Gastrocnemius medialis (tissue), 4 donors: ENCODE results near the gene DEPDC1B. TPM values are rescaled to one million over a fixed set of nuclear protein-coding genes. Genes with fewer than 3 reads are reported as not detected.

Experiments
- ATAC-seq, 2 donors: fragments of 150-250 bp; one replicate each; pipeline ENCODE4 v1.9.1; 2016
- DNase-seq, 2 donors: peaks; one replicate each; pipeline ENCODE4 v3.0.0-alpha.2; 2019
- H3K27ac ChIP-seq, 4 donors: fragments of 200-600 bp; sonication (generic); 1 replicate in 1 of 4; 2 replicates in 3 of 4; pipeline ENCODE4 v1.5.1; 2016 to 2018; ENCODE audit warnings: mild to moderate bottlenecking in 2 of 4, moderate library complexity in 1 of 4
- H3K27me3 ChIP-seq, 3 donors: fragments of 200-600 bp; sonication (generic) in 2 of 3; 1 replicate in 1 of 3; 2 replicates in 2 of 3; pipeline versions ENCODE4 v1.5.1 to v1.6.0; 2016 to 2019; ENCODE audit warnings: mild to moderate bottlenecking in 1 of 3, moderate library complexity in 1 of 3
- H3K36me3 ChIP-seq, 2 donors: fragments of 200-600 bp; sonication (generic) in 1 of 2; one replicate each; pipeline ENCODE4 v1.5.1; 2017 to 2018
- H3K4me1 ChIP-seq, 2 donors: fragments of 200-600 bp; sonication (generic) in 1 of 2; one replicate each; pipeline ENCODE4 v1.5.1; 2016 to 2017; ENCODE audit warnings: mild to moderate bottlenecking in 2 of 2
- H3K4me3 ChIP-seq, 4 donors: fragments of 200-600 bp; sonication (generic) in 3 of 4; 1 replicate in 1 of 4; 2 replicates in 3 of 4; pipeline ENCODE4 v1.5.1; 2016 to 2019; ENCODE audit warnings: mild to moderate bottlenecking in 2 of 4
- H3K9me3 ChIP-seq, 3 donors: fragments of 200-600 bp; sonication (generic) in 2 of 3; 1 replicate in 1 of 3; 2 replicates in 2 of 3; pipeline ENCODE4 v1.5.1; 2016 to 2019
- POLR2A ChIP-seq, 2 donors: fragments of 450-650 bp; IDR thresholded peaks; one replicate each; pipeline ENCODE4 v1.6.1; 2017; ENCODE audit warnings: antibody characterized with exemption in 2 of 2, mild to moderate bottlenecking in 2 of 2, moderate library complexity in 2 of 2
- in situ Hi-C, 4 donors: fragments of 200-750 bp; cut with MboI; loops; one replicate each; pipeline versions ENCODE4 v1.15.0 to v1.8.0; 2017; ENCODE audit warnings: low sequenced_read_pairs in 4 of 4
- intact Hi-C: fragments of 100-400 bp; cut with DNase I; formaldehyde crosslinking; loops from one replicate; pipeline ENCODE4 v1.15.1; 2023; ENCODE audit warnings: low total_unique reads
- total RNA-seq, 4 donors: library from RNA; depleted of rRNA; stranded (reverse); fragments of >200 nt; gene quantifications; one replicate each; pipeline versions ENCODE4 v1.1.0 to v1.2.3, GENCODE V29; 2016
- TF ChIP-seq, protein P1 (sequence below), 5 experiments: fragments of 450-650 bp in 3 of 5; fragments of 200-600 bp in 2 of 5; sonication (generic) in 2 of 5; IDR thresholded peaks in 4 of 5; conservative IDR thresholded peaks in 1 of 5; 1 replicate in 4 of 5; 2 replicates in 1 of 5; pipeline ENCODE4 v1.5.1; 2016 to 2019; ENCODE audit warnings: antibody characterized with exemption in 5 of 5, mild to moderate bottlenecking in 3 of 5, moderate library complexity in 3 of 5

The DEPDC1B gene
- total RNA-seq, 4 donors from 2014 or later: 0.42 TPM; not detected in 3

DNA sequence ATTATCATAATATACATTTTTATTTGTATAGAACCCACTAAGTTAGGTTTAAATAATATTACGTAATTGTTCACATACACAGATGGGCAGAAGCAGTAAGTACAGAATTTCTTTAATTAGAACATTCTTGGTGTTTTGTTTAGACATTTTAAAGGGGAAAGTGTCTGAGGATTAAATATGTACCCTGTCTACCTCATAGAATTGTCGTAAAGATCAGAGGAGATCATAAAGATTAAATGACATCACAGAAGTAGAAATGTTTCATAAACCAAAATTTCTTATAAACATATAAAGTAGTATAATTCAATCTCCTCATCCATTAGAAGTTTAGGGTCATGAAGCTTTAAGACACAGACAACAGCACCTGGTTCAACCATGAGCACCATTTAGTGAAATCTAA lies 20.1 kb downstream of the DEPDC1B start:
- in situ Hi-C loops (loop anchor here in 2 of 4 donors (10.0 to 25.0 kb wide), 2 partner anchors 865 to 868 kb away; no protein-coding TSS in a partner anchor), intact Hi-C loops (no loop called here)
- Histone ChIP-seq H3K4me3 (no peak overlapping the region), H3K27ac (no peak overlapping the region), H3K27me3 (no peaks in the 10 kb centered on the region), H3K36me3 (no peaks in the 10 kb centered on the region), H3K4me1 (no peaks in the 10 kb centered on the region), H3K9me3 (no peaks in the 10 kb centered on the region)
- no peak for ATAC-seq
- no peak for DNase-seq
- TF ChIP-seq, protein P1, sequence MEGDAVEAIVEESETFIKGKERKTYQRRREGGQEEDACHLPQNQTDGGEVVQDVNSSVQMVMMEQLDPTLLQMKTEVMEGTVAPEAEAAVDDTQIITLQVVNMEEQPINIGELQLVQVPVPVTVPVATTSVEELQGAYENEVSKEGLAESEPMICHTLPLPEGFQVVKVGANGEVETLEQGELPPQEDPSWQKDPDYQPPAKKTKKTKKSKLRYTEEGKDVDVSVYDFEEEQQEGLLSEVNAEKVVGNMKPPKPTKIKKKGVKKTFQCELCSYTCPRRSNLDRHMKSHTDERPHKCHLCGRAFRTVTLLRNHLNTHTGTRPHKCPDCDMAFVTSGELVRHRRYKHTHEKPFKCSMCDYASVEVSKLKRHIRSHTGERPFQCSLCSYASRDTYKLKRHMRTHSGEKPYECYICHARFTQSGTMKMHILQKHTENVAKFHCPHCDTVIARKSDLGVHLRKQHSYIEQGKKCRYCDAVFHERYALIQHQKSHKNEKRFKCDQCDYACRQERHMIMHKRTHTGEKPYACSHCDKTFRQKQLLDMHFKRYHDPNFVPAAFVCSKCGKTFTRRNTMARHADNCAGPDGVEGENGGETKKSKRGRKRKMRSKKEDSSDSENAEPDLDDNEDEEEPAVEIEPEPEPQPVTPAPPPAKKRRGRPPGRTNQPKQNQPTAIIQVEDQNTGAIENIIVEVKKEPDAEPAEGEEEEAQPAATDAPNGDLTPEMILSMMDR (IDR thresholded peaks at IDR 0.05 in 4 of 5, conservative IDR thresholded peaks at IDR 0.05 in 1 of 5): no peak
- no peak for TF ChIP-seq POLR2A (IDR thresholded peaks at IDR 0.05)

DNA sequence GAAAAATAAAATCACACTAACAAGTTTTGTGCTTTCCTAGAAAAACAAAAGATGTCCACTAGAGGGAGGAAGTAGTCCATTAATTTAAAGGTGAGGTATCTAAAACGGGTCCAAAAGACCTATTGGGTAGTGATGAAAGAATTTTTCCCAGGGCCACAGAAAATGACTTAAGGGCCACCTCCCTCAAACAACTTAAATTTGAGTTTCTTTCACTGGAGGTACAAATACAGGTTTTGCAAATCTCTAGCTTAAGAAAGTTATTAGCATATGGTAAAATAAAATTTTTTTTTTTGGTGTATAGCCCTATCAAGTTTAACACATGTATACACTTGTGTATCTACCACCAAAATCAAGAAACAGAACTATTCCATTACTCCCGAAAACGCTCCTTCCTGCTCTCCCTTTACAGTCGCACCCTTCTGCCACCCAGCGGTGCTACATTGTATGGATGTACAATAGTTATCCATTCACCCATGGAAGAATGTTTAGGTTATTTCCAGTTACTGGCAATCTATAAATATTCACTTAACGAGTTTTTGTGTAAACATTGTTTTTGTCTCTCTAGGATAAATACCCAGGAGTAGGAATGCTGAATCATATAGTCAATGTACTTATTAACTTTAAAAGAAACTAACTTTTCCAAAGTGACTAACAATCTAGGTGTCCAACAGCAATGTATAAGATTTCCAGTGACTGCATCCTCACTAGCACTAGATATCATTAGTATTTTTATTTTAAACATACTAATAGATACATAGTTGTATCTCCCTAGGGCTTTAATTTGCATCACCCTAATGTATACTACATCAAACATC lies 21.9 kb downstream of the DEPDC1B start:
- DNase-seq (no peak), ATAC-seq (no peak)
- intact Hi-C loops (no loop called here), in situ Hi-C loops (loop anchor here in 2 of 4 donors (10.0 to 25.0 kb wide), 2 partner anchors 863 to 866 kb away; no protein-coding TSS in a partner anchor)
- H3K27ac ChIP-seq: no peak overlapping the region
- H3K9me3 ChIP-seq: no peaks in the 10 kb centered on the region
- no peak overlapping the region for H3K4me3 ChIP-seq
- TF ChIP-seq POLR2A (IDR thresholded peaks at IDR 0.05): no peak
- TF ChIP-seq, protein P1 (IDR thresholded peaks at IDR 0.05 in 4 of 5, conservative IDR thresholded peaks at IDR 0.05 in 1 of 5): peak in 1 of 5 experiments; percentile 46
- H3K4me1 ChIP-seq: no peaks in the 10 kb centered on the region
- H3K36me3 ChIP-seq: no peaks in the 10 kb centered on the region
- H3K27me3 ChIP-seq: no peaks in the 10 kb centered on the region

- no peaks in the 10 kb centered on the region for H3K36me3 ChIP-seq
- ATAC-seq: no peak
- intact Hi-C loops: no loop called here
- H3K27ac ChIP-seq: no peak overlapping the region
- H3K4me3 ChIP-seq: no peak overlapping the region
- H3K4me1 ChIP-seq: no peaks in the 10 kb centered on the region
- H3K9me3 ChIP-seq: no peaks in the 10 kb centered on the region
- H3K27me3 ChIP-seq: no peaks in the 10 kb centered on the region
- in situ Hi-C loops: loop anchor here in 2 of 4 donors (10.0 to 25.0 kb wide), 2 partner anchors 860 to 863 kb away; no protein-coding TSS in a partner anchor
- DNase-seq: no peak
- TF ChIP-seq POLR2A (IDR thresholded peaks at IDR 0.05): no peak
- TF ChIP-seq, protein P1 (IDR thresholded peaks at IDR 0.05 in 4 of 5, conservative IDR thresholded peaks at IDR 0.05 in 1 of 5): no peak
Observed at GRCh38 chr5:60675286-60675685, 24.7 kb downstream of the DEPDC1B start.

DNA sequence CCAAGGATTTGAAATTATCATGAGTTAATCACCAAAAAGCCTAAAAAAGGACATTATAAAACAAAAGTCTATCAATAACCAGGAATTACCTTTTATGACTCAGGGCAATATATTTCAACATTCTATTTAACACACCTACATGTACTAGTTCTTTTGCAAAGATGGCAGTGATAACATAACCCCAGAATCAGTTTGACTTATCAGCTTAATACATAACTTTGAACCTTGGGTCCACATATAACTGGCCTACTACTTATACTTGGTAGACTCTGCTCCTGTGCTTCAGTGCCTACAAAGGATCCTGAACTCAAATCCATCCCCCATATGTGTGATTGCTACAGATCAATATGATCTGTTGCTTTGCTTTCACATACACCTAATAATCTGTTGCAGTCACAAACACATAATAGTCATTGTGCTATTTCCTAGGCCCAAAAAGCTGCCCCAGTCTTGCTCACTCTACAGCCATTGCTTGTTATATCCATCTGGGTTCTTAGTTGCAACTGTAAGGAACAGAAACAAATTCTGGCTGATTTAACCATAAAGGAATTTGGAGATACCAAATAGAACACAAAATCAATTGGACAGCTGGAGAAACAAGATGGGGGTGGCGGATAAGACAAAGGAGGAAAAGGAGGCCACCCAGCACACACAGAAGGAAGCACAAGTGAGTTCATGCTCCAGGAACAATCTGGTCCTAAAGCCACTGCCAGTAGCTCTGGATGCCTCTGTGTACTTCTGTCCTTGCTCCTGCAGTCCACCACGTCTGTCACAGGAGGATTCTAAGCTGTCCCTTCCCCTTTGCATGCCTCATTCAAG lies 25.5 kb downstream of the DEPDC1B start:
- Histone ChIP-seq H3K36me3 (no peaks in the 10 kb centered on the region), H3K27ac (no peak overlapping the region), H3K4me1 (no peaks in the 10 kb centered on the region), H3K27me3 (no peaks in the 10 kb centered on the region), H3K4me3 (no peak overlapping the region), H3K9me3 (no peaks in the 10 kb centered on the region)
- in situ Hi-C loops: loop anchor here in 3 of 4 donors (5.0 to 25.0 kb wide), 3 partner anchors 860 to 862 kb away; no protein-coding TSS in a partner anchor
- DNase-seq (no peak), ATAC-seq (no peak)
- intact Hi-C loops: no loop called here
- no peak for TF ChIP-seq POLR2A (IDR thresholded peaks at IDR 0.05)
- TF ChIP-seq, protein P1 (IDR thresholded peaks at IDR 0.05 in 4 of 5, conservative IDR thresholded peaks at IDR 0.05 in 1 of 5): no peak
